ENCODE results near the gene AGPAT2. TPM values are rescaled to one million over a fixed set of nuclear protein-coding genes. Genes with fewer than 3 reads are reported as not detected.

Gene AGPAT2
- total RNA-seq, 4 donors from 2014 or later = 66.2 to 80.6 (median 75.8) TPM

DNA sequence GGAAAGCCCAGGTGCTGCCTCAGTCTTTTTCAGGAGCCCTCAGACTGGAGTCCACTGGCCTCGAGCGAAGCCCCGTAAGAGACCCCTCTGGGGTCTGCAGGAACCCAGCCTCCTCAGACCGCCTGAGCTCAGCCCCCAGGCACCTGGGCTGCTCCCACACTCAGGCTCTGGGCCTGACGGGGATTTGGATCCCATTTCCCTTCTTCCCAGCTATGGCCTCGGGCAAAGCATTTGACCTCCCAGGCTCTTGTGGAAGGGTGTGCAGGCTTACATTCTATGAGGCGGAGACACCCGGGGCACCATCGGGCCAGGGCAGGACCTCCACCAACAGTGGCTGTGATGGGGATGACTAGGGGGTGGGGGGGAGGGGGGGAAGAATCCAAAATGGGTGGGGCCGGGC is 4.5 kb downstream of the AGPAT2 start:
- DNase-seq = no peak
- Histone ChIP-seq H3K27me3 (no peaks in the 10 kb centered on the region), H3K9me3 (no peaks in the 10 kb centered on the region), H3K36me3 (peaks cover 0 to 37% (median 0%) of the 10 kb centered on the region in 3 donors), H3K27ac (no peak overlapping the region), H3K4me1 (peaks cover 27 to 60% (median 28%) of the 10 kb centered on the region in 3 donors), H3K4me3 (no peak overlapping the region)
- TF ChIP-seq POLR2A (IDR thresholded peaks at IDR 0.05) = no peak
- TF ChIP-seq, protein P1, sequence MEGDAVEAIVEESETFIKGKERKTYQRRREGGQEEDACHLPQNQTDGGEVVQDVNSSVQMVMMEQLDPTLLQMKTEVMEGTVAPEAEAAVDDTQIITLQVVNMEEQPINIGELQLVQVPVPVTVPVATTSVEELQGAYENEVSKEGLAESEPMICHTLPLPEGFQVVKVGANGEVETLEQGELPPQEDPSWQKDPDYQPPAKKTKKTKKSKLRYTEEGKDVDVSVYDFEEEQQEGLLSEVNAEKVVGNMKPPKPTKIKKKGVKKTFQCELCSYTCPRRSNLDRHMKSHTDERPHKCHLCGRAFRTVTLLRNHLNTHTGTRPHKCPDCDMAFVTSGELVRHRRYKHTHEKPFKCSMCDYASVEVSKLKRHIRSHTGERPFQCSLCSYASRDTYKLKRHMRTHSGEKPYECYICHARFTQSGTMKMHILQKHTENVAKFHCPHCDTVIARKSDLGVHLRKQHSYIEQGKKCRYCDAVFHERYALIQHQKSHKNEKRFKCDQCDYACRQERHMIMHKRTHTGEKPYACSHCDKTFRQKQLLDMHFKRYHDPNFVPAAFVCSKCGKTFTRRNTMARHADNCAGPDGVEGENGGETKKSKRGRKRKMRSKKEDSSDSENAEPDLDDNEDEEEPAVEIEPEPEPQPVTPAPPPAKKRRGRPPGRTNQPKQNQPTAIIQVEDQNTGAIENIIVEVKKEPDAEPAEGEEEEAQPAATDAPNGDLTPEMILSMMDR (IDR thresholded peaks at IDR 0.05) = no peak
- 85 to 94% methylated on average over 3 to 6 of the region's 10 CpGs for WGBS, 2 donors
- intact Hi-C loops (cut with DNase I) = no loop called here

DNA sequence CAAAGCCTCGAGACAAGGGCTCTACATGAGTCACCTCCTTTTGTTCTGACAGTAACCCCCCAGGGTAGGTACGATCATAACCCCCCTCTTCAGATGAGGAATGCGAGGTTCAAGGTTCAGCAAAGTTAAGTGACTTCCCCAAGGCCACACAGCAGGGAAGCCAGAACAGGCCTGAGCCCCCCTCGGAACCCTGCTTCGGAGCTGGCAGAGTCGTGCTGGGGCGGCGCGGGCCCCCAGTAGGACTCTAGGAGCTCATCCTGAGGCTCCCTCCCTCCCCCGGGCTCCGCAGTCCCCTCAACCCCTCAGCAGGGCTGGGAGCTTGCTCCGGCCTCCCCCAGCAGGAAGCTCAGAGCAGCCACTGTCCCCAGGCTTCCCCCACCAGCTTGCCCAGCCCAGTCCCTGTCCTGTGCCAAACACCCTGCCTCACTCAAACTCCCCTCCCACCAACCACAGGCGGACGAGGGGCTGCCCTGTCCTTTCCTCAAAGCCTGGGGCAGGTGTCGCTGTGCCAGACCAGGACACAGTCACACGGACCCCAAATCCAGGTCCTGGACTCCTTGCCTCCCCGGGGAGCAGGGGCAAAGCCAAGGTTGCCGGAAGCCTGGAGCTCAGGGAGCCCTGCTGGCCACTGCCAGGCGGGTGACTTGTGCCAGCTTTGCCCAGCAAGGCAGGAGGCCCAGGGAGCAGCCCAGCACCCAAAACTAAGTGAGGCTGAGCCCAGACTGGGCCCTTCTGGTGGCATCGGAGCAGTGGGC is 5.1 kb downstream of the AGPAT2 start:
- H3K36me3 ChIP-seq = peaks cover 0 to 43% (median 0%) of the 10 kb centered on the region in 3 donors
- no peak overlapping the region for H3K4me3 ChIP-seq
- intact Hi-C loops (cut with DNase I) = no loop called here
- peaks cover 23 to 55% (median 26%) of the 10 kb centered on the region in 3 donors for H3K4me1 ChIP-seq
- 89% methylated on average over 13 of the region's 20 CpGs; no CpG with 5 or more reads in 1 of the 2 donors for WGBS, 2 donors
- H3K27me3 ChIP-seq = no peaks in the 10 kb centered on the region
- no peak for DNase-seq
- H3K9me3 ChIP-seq = no peaks in the 10 kb centered on the region
- no peak for TF ChIP-seq POLR2A (IDR thresholded peaks at IDR 0.05)
- TF ChIP-seq, protein P1 (IDR thresholded peaks at IDR 0.05) = no peak
- H3K27ac ChIP-seq = no peak overlapping the region

DNA sequence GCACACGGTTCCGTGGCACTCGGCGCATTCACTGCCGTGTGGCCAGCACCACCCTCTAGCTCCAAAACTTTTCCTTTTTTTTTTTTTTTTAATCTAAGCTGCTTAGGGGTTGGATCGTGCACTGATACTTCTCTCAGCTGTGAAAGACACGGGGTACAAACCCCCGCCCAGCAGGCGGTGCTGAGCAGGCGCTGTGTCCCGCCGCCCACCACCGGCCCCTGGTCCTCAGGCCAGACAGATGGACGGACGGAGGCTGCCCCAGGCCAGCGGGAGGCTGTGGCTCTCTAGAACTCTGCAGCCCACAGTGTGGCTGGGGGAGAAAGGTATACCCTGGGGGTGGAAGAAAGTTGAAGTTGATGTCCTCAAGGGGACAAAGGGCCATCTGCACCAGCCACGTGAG is 6.2 kb downstream of the AGPAT2 start:
- no peak overlapping the region for H3K4me3 ChIP-seq
- no peaks in the 10 kb centered on the region for H3K9me3 ChIP-seq
- WGBS, 2 donors = 78 to 93% methylated on average over 7 of the region's 17 CpGs
- H3K27ac ChIP-seq = no peak overlapping the region
- TF ChIP-seq, protein P1 (IDR thresholded peaks at IDR 0.05) = no peak
- TF ChIP-seq POLR2A (IDR thresholded peaks at IDR 0.05) = no peak
- peaks cover 3 to 54% (median 6%) of the 10 kb centered on the region in 3 donors for H3K36me3 ChIP-seq
- intact Hi-C loops (cut with DNase I) = no loop called here
- H3K4me1 ChIP-seq = peaks cover 16 to 47% (median 23%) of the 10 kb centered on the region in 3 donors
- DNase-seq = no peak
- H3K27me3 ChIP-seq = no peaks in the 10 kb centered on the region

DNA sequence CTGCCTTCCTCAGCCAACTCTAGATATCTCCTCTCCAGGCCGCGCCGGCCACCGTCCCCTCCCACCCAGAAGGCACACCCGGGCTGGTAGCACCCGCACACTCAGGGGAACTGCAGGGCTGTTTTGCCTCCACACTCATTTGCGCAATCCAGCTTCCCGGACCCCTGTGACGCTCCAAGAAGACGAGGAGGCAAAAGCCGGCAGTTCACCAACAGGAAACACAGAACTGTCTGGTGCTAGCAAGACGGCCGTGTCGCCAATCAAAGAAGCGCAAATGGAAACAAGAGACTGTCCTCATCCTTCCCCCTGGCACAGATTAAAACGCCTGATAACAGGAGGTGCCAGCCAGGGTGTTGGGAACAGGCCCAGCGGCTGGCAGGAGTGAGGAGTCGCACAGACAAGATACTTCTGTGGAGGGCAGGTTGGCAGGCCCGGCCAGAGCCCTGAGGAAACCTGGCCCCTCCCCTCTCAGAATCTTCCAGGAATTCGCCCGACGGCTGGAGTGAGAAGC is 7.8 kb downstream of the AGPAT2 start:
- peaks cover 3 to 57% (median 8%) of the 10 kb centered on the region in 3 donors for H3K36me3 ChIP-seq
- H3K27me3 ChIP-seq = no peaks in the 10 kb centered on the region
- intact Hi-C loops (cut with DNase I) = no loop called here
- H3K27ac ChIP-seq = peak overlapping the region in 2 of 4 donors; percentile 25 to 39
- 28 to 53% methylated on average over 7 to 17 of the region's 22 CpGs for WGBS, 2 donors
- H3K4me3 ChIP-seq = no peak overlapping the region
- no peaks in the 10 kb centered on the region for H3K9me3 ChIP-seq
- TF ChIP-seq, protein P1 (IDR thresholded peaks at IDR 0.05) = no peak
- TF ChIP-seq POLR2A (IDR thresholded peaks at IDR 0.05) = peak in 1 of 4 donors; percentile 8
- no peak for DNase-seq
- H3K4me1 ChIP-seq = peaks cover 7 to 42% (median 10%) of the 10 kb centered on the region in 3 donors

DNA sequence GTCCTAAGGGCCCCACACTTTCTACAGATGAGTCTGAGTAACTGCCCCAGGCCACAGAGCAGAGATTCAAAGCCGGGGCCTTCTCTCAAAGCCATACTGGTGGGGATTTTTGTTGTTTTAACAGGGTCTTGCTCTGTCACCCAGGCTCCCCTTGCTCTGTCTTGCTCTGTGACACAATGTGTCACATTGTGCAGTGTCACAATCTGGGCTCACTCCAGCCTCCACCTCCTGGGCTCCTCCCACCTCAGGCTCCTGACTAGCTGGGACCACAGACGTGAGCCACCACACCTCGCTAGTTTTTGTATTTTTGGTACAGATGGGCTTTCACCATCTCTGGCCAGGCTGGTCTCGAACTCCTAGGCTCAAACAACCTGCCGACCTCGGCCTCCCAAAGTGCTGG is 8.6 kb downstream of the AGPAT2 start:
- no peaks in the 10 kb centered on the region for H3K27me3 ChIP-seq
- no peak overlapping the region for H3K4me3 ChIP-seq
- DNase-seq = no peak
- H3K36me3 ChIP-seq = peaks cover 3 to 61% (median 8%) of the 10 kb centered on the region in 3 donors
- TF ChIP-seq POLR2A (IDR thresholded peaks at IDR 0.05) = no peak
- TF ChIP-seq, protein P1 (IDR thresholded peaks at IDR 0.05) = no peak
- H3K4me1 ChIP-seq = peaks cover 7 to 36% (median 10%) of the 10 kb centered on the region in 3 donors
- WGBS, 2 donors = 66 to 85% methylated on average over 5 to 6 of the region's 6 CpGs
- intact Hi-C loops (cut with DNase I) = no loop called here
- H3K27ac ChIP-seq = no peak overlapping the region
- H3K9me3 ChIP-seq = no peaks in the 10 kb centered on the region
